Gastroesophageal sphincter (tissue), 4 donors: Measurements from ENCODE around the gene AGPAT3. TPM values are rescaled to one million over a fixed set of nuclear protein-coding genes. Genes with fewer than 3 reads are reported as not detected.
A peak's percentile ranks its signal among the peaks of the same experiment; 100 is the strongest.

Experiments used
- ATAC-seq: fragments of 150-250 bp; one replicate; pipeline ENCODE4 v1.9.1; 2016; ENCODE audit warnings: mild to moderate bottlenecking, moderate library complexity
- H3K27ac ChIP-seq, 4 donors: fragments of 200-600 bp; sonication (generic) in 3 of 4; 1 replicate in 3 of 4; 2 replicates in 1 of 4; pipeline ENCODE4 v1.5.1; 2016 to 2019
- H3K27me3 ChIP-seq: fragments of 200-600 bp; sonication (generic); one replicate; pipeline ENCODE4 v1.5.1; 2019
- H3K36me3 ChIP-seq, 2 donors: fragments of 200-600 bp; sonication (generic); one replicate each; pipeline ENCODE4 v1.5.1; 2019; ENCODE audit warnings: control low read depth in 1 of 2
- H3K4me1 ChIP-seq, 3 donors: fragments of 200-600 bp; sonication (generic); 1 replicate in 2 of 3; 2 replicates in 1 of 3; pipeline ENCODE4 v1.5.1; 2016 to 2019; ENCODE audit warnings: control low read depth in 2 of 3
- H3K4me3 ChIP-seq, 2 donors: fragments of 200-600 bp; sonication (generic); one replicate each; pipeline ENCODE4 v1.5.1; 2019; ENCODE audit warnings: mild to moderate bottlenecking in 1 of 2, moderate library complexity in 1 of 2
- H3K9me3 ChIP-seq, 3 donors: fragments of 200-600 bp; sonication (generic); one replicate each; pipeline ENCODE4 v1.5.1; 2017 to 2019; ENCODE audit warnings: control low read depth in 2 of 3
- EP300 ChIP-seq: sonication (generic); formaldehyde crosslinking; IDR thresholded peaks from one replicate; pipeline ENCODE4 v1.6.1; 2017; ENCODE audit warnings: antibody characterized with exemption, mild to moderate bottlenecking
- POLR2A ChIP-seq, 2 donors: fragments of 450-650 bp; IDR thresholded peaks; one replicate each; pipeline ENCODE4 v1.6.1; 2017; ENCODE audit warnings: antibody characterized with exemption in 2 of 2, mild to moderate bottlenecking in 2 of 2, moderate library complexity in 1 of 2
- POLR2AphosphoS5 ChIP-seq: sonication (generic); formaldehyde crosslinking; IDR thresholded peaks from one replicate; pipeline ENCODE4 v1.6.1; 2017; ENCODE audit warnings: antibody characterized with exemption
- WGBS, 2 donors: methylation state at CpG; one replicate each; pipeline ENCODE4 v1.1.5; 2018; ENCODE audit warnings: low coverage in 1 of 2; 5-methylcytosine and 5-hydroxymethylcytosine counted together
- total RNA-seq, 4 donors: library from RNA; depleted of rRNA; stranded (reverse); fragments of >200 nt; gene quantifications; one replicate each; pipeline ENCODE4 v1.1.0, GENCODE V29; 2016
- TF ChIP-seq, protein P1 (sequence below), 4 experiments: fragments of 200-600 bp in 2 of 4; fragments of 450-650 bp in 2 of 4; sonication (generic) in 1 of 4; IDR thresholded peaks; one replicate each; pipeline ENCODE4 v1.5.1; 2017 to 2019; ENCODE audit warnings: antibody characterized with exemption in 4 of 4, mild to moderate bottlenecking in 2 of 4, moderate library complexity in 2 of 4

The AGPAT3 gene
- total RNA-seq, 4 donors from 2014 or later: 27.1 to 46.9 (median 32.2) TPM

- no peak overlapping the region for H3K27ac ChIP-seq
- no peaks in the 10 kb centered on the region for H3K9me3 ChIP-seq
- ATAC-seq: peak; percentile 17
- H3K4me1 ChIP-seq: peaks cover 0 to 7% (median 0%) of the 10 kb centered on the region in 3 donors
- H3K4me3 ChIP-seq: no peak overlapping the region
- no peak for TF ChIP-seq EP300
- TF ChIP-seq POLR2AphosphoS5: no peak
- TF ChIP-seq POLR2A (IDR thresholded peaks at IDR 0.05): no peak
- TF ChIP-seq, protein P1, sequence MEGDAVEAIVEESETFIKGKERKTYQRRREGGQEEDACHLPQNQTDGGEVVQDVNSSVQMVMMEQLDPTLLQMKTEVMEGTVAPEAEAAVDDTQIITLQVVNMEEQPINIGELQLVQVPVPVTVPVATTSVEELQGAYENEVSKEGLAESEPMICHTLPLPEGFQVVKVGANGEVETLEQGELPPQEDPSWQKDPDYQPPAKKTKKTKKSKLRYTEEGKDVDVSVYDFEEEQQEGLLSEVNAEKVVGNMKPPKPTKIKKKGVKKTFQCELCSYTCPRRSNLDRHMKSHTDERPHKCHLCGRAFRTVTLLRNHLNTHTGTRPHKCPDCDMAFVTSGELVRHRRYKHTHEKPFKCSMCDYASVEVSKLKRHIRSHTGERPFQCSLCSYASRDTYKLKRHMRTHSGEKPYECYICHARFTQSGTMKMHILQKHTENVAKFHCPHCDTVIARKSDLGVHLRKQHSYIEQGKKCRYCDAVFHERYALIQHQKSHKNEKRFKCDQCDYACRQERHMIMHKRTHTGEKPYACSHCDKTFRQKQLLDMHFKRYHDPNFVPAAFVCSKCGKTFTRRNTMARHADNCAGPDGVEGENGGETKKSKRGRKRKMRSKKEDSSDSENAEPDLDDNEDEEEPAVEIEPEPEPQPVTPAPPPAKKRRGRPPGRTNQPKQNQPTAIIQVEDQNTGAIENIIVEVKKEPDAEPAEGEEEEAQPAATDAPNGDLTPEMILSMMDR (IDR thresholded peaks at IDR 0.05): no peak
- H3K36me3 ChIP-seq: no peaks in the 10 kb centered on the region
- 84 to 94% methylated on average over 4 to 7 of the region's 33 CpGs for WGBS, 2 donors
- peaks cover 16% of the 10 kb centered on the region for H3K27me3 ChIP-seq
These were observed 126.5 kb downstream of the AGPAT3 start for GRCh38 chr21:43991447-43991991.

DNA sequence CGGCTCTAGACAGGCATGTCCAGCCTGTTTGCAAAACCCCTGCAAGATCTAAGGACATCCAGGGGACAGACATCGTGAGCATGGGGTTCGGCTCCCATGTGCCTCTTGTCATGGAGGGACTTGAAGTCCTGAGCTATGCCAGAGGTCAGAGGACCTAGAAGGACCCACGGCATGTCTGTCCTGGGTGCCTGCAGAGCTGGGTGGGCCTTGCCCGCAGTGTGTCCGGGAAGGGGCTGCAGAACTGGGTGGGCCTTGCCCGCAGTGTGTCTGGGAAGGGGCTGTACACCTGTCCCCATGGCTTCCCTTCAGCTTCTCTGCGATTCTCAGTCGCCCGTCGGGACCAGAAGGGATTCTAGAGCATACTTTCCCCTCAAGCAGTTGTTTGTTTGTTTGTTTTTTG is 127.1 kb downstream of the AGPAT3 start:
- H3K36me3 ChIP-seq: no peaks in the 10 kb centered on the region
- TF ChIP-seq POLR2AphosphoS5 (no peak), EP300 (no peak), POLR2A (IDR thresholded peaks at IDR 0.05) (no peak)
- TF ChIP-seq, protein P1 (IDR thresholded peaks at IDR 0.05): no peak
- no peak overlapping the region for H3K4me3 ChIP-seq
- H3K27ac ChIP-seq: no peak overlapping the region
- WGBS, 2 donors: 86% methylated on average over 3 of the region's 11 CpGs; no CpG with 5 or more reads in 1 of the 2 donors
- no peak for ATAC-seq
- H3K9me3 ChIP-seq: no peaks in the 10 kb centered on the region
- H3K4me1 ChIP-seq: peaks cover 0 to 1% (median 0%) of the 10 kb centered on the region in 3 donors
- H3K27me3 ChIP-seq: peaks cover 16% of the 10 kb centered on the region

- Histone ChIP-seq H3K36me3 (no peaks in the 10 kb centered on the region), H3K27ac (no peak overlapping the region), H3K4me1 (no peaks in the 10 kb centered on the region), H3K9me3 (no peaks in the 10 kb centered on the region), H3K27me3 (peaks cover 16% of the 10 kb centered on the region), H3K4me3 (no peak overlapping the region)
- 80% methylated on average over 1 of the region's 18 CpGs; no CpG with 5 or more reads in 1 of the 2 donors for WGBS, 2 donors
- no peak for ATAC-seq
- TF ChIP-seq POLR2A (IDR thresholded peaks at IDR 0.05) (no peak), EP300 (no peak), POLR2AphosphoS5 (no peak)
- TF ChIP-seq, protein P1 (IDR thresholded peaks at IDR 0.05): no peak
These were observed 128.5 kb downstream of the AGPAT3 start for GRCh38 chr21:43993420-43993934.

DNA sequence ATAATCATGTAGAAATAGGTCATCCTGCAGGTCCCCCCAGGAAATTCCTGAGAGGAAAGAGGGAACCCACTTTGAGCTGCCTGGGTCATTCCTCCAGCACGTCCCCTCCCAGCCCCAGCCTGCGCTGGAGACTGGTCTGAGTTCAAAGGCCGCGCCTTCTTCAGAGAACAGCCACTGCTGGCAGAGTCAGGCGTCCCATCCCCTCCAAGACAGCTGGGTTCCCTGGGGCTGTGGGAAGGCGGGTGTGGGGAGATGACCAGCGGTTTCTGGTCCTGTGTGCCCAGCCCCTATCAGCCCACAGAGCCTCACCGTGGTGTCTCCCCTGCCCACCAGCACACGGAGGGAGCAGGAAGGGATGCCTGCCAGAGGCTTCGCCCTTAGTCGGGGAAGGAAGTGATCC is 129.1 kb downstream of the AGPAT3 start:
- no peak for TF ChIP-seq EP300
- no peak for TF ChIP-seq POLR2AphosphoS5
- TF ChIP-seq, protein P1 (IDR thresholded peaks at IDR 0.05): no peak
- no peak for TF ChIP-seq POLR2A (IDR thresholded peaks at IDR 0.05)
- H3K36me3 ChIP-seq: no peaks in the 10 kb centered on the region
- no peak overlapping the region for H3K4me3 ChIP-seq
- no peaks in the 10 kb centered on the region for H3K4me1 ChIP-seq
- no peak for ATAC-seq
- H3K27ac ChIP-seq: no peak overlapping the region
- H3K27me3 ChIP-seq: peaks cover 16% of the 10 kb centered on the region
- 47% methylated on average over 3 of the region's 11 CpGs; no CpG with 5 or more reads in 1 of the 2 donors for WGBS, 2 donors
- H3K9me3 ChIP-seq: no peaks in the 10 kb centered on the region

GRCh38 chr21:43994646-43995045 is 129.6 kb downstream of the AGPAT3 start:
- Histone ChIP-seq H3K36me3 (no peaks in the 10 kb centered on the region), H3K4me3 (no peak overlapping the region), H3K27me3 (peaks cover 16% of the 10 kb centered on the region), H3K27ac (no peak overlapping the region), H3K9me3 (no peaks in the 10 kb centered on the region), H3K4me1 (no peaks in the 10 kb centered on the region)
- TF ChIP-seq EP300 (no peak), POLR2AphosphoS5 (no peak)
- TF ChIP-seq, protein P1 (IDR thresholded peaks at IDR 0.05): no peak
- no peak for ATAC-seq
- WGBS, 2 donors: 82 to 100% methylated on average over 2 of the region's 9 CpGs
